ENCODE results near the gene MEA1. TPM values are rescaled to one million over a fixed set of nuclear protein-coding genes. Genes with fewer than 3 reads are reported as not detected.

Gene MEA1
- total and polyA plus RNA-seq, 10 of the 15 experiments (the other 5 are each of a cell fraction or from before 2014, with no cell fraction given): 59.1 to 148 (median 96.4) TPM

DNA sequence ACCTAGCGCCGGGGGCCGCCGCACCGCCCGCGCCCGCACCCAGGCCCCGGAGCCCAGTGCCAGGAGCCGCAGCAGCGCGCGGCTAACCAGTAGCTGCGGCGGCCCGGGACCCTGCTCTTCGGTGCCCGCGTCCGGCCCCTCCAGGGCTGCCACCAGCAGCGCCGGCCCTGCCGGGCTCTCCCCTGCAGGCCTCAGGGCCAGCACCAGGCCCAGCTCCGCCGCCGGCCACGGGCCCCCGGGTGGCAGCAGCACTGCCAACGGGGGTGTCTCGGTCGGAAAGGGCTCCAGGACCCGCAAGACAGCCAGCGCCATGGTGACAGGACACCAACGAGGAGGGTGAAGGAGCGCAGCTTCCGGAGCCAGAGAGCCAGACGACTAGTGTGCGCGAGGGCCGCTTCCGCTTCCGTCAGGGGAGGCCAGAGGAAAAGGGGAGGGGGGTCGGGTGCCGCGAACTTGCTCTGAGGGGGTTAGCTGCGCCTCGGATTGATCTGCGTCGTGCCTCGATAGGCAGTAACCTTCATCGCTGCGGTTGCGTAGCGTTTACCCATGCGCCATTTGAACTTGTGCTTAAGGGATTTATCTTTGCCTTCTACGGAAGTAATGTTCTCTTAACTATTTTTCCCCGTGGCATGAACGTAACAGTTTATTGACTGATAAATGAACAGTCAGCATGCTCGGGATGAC is 34.8 kb downstream of the MEA1 start, which contains the start of gene PEX6 (continued):
- 0 out of 2 replicates have a peak, but pooled peaks have one; percentile 24 for TF ChIP-seq CHD2 (IDR thresholded peaks at IDR 0.05; ENCODE audit: borderline replicate concordance, low read depth, low read length)
- TF ChIP-seq POU2F2 (IDR thresholded peaks at IDR 0.05; ENCODE audit: borderline replicate concordance, low read depth, low read length): peak; percentile 57; the same call in 1 of the 3 replicates
- TF ChIP-seq GABPA (IDR thresholded peaks at IDR 0.05; ENCODE audit: low read depth): peak; percentile 90
- no peak for TF ChIP-seq FOXK2 (IDR thresholded peaks at IDR 0.05)
- TF ChIP-seq, protein P1, sequence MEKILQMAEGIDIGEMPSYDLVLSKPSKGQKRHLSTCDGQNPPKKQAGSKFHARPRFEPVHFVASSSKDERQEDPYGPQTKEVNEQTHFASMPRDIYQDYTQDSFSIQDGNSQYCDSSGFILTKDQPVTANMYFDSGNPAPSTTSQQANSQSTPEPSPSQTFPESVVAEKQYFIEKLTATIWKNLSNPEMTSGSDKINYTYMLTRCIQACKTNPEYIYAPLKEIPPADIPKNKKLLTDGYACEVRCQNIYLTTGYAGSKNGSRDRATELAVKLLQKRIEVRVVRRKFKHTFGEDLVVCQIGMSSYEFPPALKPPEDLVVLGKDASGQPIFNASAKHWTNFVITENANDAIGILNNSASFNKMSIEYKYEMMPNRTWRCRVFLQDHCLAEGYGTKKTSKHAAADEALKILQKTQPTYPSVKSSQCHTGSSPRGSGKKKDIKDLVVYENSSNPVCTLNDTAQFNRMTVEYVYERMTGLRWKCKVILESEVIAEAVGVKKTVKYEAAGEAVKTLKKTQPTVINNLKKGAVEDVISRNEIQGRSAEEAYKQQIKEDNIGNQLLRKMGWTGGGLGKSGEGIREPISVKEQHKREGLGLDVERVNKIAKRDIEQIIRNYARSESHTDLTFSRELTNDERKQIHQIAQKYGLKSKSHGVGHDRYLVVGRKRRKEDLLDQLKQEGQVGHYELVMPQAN (conservative IDR thresholded peaks at IDR 0.05): peak; percentile 95
- peak; percentile 17 for TF ChIP-seq SP1 (IDR thresholded peaks at IDR 0.05; ENCODE audit: low read depth, low read length)
- peak; percentile 60 for TF ChIP-seq KLF5 (IDR thresholded peaks at IDR 0.05; ENCODE audit: partially characterized antibody)
- 0 out of 2 replicates have a peak, but pooled peaks have one; percentile 32 for TF ChIP-seq STAT1 (conservative IDR thresholded peaks at IDR 0.05)
- no peak for TF ChIP-seq RELA (IDR thresholded peaks at IDR 0.05; ENCODE audit: borderline replicate concordance, partially characterized antibody)
- TF ChIP-seq SMAD5 (IDR thresholded peaks at IDR 0.05; ENCODE audit: low read depth): peak; percentile 80
- TF ChIP-seq BCL11A (IDR thresholded peaks at IDR 0.05; ENCODE audit: low read depth, low read length): no peak
- TF ChIP-seq RFX5 (IDR thresholded peaks at IDR 0.05; ENCODE audit: low read depth, low read length): no peak
- peak; percentile 73 for TF ChIP-seq IKZF1 (conservative IDR thresholded peaks at IDR 0.05)
- peak; percentile 25 for TF ChIP-seq SIX5 (IDR thresholded peaks at IDR 0.05; ENCODE audit: low read depth, low read length, severe bottlenecking)
- TF ChIP-seq BACH1 (IDR thresholded peaks at IDR 0.05; ENCODE audit: borderline replicate concordance): 0 out of 2 replicates have a peak, but pooled peaks have one; percentile 1
- TF ChIP-seq, protein P2, sequence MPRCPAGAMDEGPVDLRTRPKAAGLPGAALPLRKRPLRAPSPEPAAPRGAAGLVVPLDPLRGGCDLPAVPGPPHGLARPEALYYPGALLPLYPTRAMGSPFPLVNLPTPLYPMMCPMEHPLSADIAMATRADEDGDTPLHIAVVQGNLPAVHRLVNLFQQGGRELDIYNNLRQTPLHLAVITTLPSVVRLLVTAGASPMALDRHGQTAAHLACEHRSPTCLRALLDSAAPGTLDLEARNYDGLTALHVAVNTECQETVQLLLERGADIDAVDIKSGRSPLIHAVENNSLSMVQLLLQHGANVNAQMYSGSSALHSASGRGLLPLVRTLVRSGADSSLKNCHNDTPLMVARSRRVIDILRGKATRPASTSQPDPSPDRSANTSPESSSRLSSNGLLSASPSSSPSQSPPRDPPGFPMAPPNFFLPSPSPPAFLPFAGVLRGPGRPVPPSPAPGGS (IDR thresholded peaks at IDR 0.05; ENCODE audit: borderline replicate concordance, insufficient read depth, low read depth, low read length, poor library complexity, severe bottlenecking): peak; percentile 25
- TF ChIP-seq, protein P3, sequence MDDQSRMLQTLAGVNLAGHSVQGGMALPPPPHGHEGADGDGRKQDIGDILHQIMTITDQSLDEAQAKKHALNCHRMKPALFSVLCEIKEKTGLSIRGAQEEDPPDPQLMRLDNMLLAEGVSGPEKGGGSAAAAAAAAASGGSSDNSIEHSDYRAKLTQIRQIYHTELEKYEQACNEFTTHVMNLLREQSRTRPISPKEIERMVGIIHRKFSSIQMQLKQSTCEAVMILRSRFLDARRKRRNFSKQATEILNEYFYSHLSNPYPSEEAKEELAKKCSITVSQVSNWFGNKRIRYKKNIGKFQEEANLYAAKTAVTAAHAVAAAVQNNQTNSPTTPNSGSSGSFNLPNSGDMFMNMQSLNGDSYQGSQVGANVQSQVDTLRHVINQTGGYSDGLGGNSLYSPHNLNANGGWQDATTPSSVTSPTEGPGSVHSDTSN (IDR thresholded peaks at IDR 0.05; ENCODE audit: insufficient replicate concordance, low read depth, low read length): no peak
- 0 out of 2 replicates have a peak, but pooled peaks have one; percentile 16 for TF ChIP-seq MTA2 (IDR thresholded peaks at IDR 0.05; ENCODE audit: low read depth)
- TF ChIP-seq EED (IDR thresholded peaks at IDR 0.05; ENCODE audit: low read depth): peak; percentile 45; the same call in 1 of the 2 replicates
- TF ChIP-seq, protein P4, sequence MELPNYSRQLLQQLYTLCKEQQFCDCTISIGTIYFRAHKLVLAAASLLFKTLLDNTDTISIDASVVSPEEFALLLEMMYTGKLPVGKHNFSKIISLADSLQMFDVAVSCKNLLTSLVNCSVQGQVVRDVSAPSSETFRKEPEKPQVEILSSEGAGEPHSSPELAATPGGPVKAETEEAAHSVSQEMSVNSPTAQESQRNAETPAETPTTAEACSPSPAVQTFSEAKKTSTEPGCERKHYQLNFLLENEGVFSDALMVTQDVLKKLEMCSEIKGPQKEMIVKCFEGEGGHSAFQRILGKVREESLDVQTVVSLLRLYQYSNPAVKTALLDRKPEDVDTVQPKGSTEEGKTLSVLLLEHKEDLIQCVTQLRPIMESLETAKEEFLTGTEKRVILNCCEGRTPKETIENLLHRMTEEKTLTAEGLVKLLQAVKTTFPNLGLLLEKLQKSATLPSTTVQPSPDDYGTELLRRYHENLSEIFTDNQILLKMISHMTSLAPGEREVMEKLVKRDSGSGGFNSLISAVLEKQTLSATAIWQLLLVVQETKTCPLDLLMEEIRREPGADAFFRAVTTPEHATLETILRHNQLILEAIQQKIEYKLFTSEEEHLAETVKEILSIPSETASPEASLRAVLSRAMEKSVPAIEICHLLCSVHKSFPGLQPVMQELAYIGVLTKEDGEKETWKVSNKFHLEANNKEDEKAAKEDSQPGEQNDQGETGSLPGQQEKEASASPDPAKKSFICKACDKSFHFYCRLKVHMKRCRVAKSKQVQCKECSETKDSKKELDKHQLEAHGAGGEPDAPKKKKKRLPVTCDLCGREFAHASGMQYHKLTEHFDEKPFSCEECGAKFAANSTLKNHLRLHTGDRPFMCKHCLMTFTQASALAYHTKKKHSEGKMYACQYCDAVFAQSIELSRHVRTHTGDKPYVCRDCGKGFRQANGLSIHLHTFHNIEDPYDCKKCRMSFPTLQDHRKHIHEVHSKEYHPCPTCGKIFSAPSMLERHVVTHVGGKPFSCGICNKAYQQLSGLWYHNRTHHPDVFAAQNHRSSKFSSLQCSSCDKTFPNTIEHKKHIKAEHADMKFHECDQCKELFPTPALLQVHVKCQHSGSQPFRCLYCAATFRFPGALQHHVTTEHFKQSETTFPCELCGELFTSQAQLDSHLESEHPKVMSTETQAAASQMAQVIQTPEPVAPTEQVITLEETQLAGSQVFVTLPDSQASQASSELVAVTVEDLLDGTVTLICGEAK (IDR thresholded peaks at IDR 0.05; ENCODE audit: borderline replicate concordance): peak; percentile 91
- 0 out of 2 replicates have a peak, but pooled peaks have one; percentile 31 for TF ChIP-seq ATF7 (IDR thresholded peaks at IDR 0.05; ENCODE audit: low read depth)
